GM12878 (cell line): ENCODE data around the gene KRTAP10-1.

Source experiments
- CTCF ChIP-seq, 3 experiments: IDR thresholded peaks in 2 of 3; conservative IDR thresholded peaks in 1 of 3; 2 replicates each; pipeline ENCODE4 v1.5.1; 2011; ENCODE audit warnings: low read depth in 3 of 3, low read length in 3 of 3, mild to moderate bottlenecking in 3 of 3, control low read depth in 2 of 3, moderate library complexity in 2 of 3, inconsistent platforms in 1 of 3, mixed read lengths in 1 of 3; ENCODE audit not compliant: control insufficient read depth in 2 of 3, insufficient read depth in 1 of 3; ENCODE audit errors: extremely low read depth in 1 of 3
- EZH2 ChIP-seq: IDR thresholded peaks from 2 replicates; pipeline ENCODE4 v1.6.1; 2012; ENCODE audit warnings: low read depth, mild to moderate bottlenecking, control low read depth, inconsistent platforms, low read length, borderline replicate concordance; ENCODE audit not compliant: control insufficient read depth
- MTA3 ChIP-seq: IDR thresholded peaks from 2 replicates; pipeline ENCODE4 v1.6.1; 2012; ENCODE audit warnings: low read length, inconsistent platforms, borderline replicate concordance
- MYC ChIP-seq: IDR thresholded peaks from 2 replicates; pipeline ENCODE4 v1.6.1; 2011; ENCODE audit warnings: mild to moderate bottlenecking, low read length, moderate library complexity, inconsistent platforms; ENCODE audit not compliant: insufficient read depth, insufficient replicate concordance, insufficient read length, severe bottlenecking
- NBN ChIP-seq: fragments of 450-650 bp; IDR thresholded peaks from 2 replicates; pipeline ENCODE4 v1.6.1; 2016
- REST ChIP-seq: IDR thresholded peaks from 2 replicates; pipeline ENCODE4 v1.6.1; 2012; ENCODE audit warnings: mild to moderate bottlenecking, low read depth, low read length
- SIN3A ChIP-seq: IDR thresholded peaks from 2 replicates; pipeline ENCODE4 v1.6.1; 2012; ENCODE audit warnings: low read depth, low read length, improper control_type of control experiment
- SIX5 ChIP-seq: IDR thresholded peaks from 2 replicates; pipeline ENCODE4 v1.6.1; 2011; ENCODE audit warnings: mild to moderate bottlenecking, low read depth, low read length, moderate library complexity; ENCODE audit not compliant: severe bottlenecking
- SMC3 ChIP-seq: IDR thresholded peaks from 2 replicates; pipeline ENCODE4 v1.6.1; 2011; ENCODE audit warnings: low read length, improper control_type of control experiment, borderline replicate concordance
- TCF12 ChIP-seq: IDR thresholded peaks from 2 replicates; pipeline ENCODE4 v1.6.1; 2011; ENCODE audit warnings: low read depth, mild to moderate bottlenecking, low read length
- USF1 ChIP-seq: IDR thresholded peaks from 2 replicates; pipeline ENCODE4 v1.6.1; 2011; ENCODE audit warnings: borderline replicate concordance, low read depth, mild to moderate bottlenecking, moderate library complexity, mixed read lengths, low read length; ENCODE audit not compliant: insufficient read depth; ENCODE audit errors: extremely low read length
- ZNF274 ChIP-seq: IDR thresholded peaks from one replicate; pipeline ENCODE4 v1.8.0; 2011; ENCODE audit not compliant: insufficient read length, insufficient read depth
- ZZZ3 ChIP-seq: IDR thresholded peaks from 2 replicates; pipeline ENCODE4 v1.6.1; 2011; ENCODE audit warnings: low read depth; ENCODE audit not compliant: control insufficient read depth, insufficient read length

- TF ChIP-seq EZH2 (no peak), TCF12 (no peak), REST (no peak), MYC (no peak), SMC3 (no peak), NBN (no peak), CTCF (IDR thresholded peaks at IDR 0.05 in 2 of 3, conservative IDR thresholded peaks at IDR 0.05 in 1 of 3; ENCODE audit: control insufficient read depth in 2 of 3, extremely low read depth in 1 of 3, insufficient read depth in 1 of 3, low read depth in 3 of 3, low read length in 3 of 3) (no peak), ZZZ3 (no peak), MTA3 (no peak), SIX5 (no peak), ZNF274 (no peak), SIN3A (no peak), USF1 (no peak)
Observed at GRCh38 chr21:44505673-44506278, 34.2 kb downstream of the KRTAP10-1 start.
